ENCODE data around the gene MACROD1. TPM values are rescaled to one million over a fixed set of nuclear protein-coding genes. Genes with fewer than 3 reads are reported as not detected.
A peak's percentile ranks its signal among the peaks of the same experiment; 100 is the strongest.

Gene MACROD1
- total and polyA plus RNA-seq, 2 of the 13 experiments (the other 11 are each of a cell fraction or from before 2014, with no cell fraction given) = 23.1 to 34.5 TPM

- TF ChIP-seq, protein P1, sequence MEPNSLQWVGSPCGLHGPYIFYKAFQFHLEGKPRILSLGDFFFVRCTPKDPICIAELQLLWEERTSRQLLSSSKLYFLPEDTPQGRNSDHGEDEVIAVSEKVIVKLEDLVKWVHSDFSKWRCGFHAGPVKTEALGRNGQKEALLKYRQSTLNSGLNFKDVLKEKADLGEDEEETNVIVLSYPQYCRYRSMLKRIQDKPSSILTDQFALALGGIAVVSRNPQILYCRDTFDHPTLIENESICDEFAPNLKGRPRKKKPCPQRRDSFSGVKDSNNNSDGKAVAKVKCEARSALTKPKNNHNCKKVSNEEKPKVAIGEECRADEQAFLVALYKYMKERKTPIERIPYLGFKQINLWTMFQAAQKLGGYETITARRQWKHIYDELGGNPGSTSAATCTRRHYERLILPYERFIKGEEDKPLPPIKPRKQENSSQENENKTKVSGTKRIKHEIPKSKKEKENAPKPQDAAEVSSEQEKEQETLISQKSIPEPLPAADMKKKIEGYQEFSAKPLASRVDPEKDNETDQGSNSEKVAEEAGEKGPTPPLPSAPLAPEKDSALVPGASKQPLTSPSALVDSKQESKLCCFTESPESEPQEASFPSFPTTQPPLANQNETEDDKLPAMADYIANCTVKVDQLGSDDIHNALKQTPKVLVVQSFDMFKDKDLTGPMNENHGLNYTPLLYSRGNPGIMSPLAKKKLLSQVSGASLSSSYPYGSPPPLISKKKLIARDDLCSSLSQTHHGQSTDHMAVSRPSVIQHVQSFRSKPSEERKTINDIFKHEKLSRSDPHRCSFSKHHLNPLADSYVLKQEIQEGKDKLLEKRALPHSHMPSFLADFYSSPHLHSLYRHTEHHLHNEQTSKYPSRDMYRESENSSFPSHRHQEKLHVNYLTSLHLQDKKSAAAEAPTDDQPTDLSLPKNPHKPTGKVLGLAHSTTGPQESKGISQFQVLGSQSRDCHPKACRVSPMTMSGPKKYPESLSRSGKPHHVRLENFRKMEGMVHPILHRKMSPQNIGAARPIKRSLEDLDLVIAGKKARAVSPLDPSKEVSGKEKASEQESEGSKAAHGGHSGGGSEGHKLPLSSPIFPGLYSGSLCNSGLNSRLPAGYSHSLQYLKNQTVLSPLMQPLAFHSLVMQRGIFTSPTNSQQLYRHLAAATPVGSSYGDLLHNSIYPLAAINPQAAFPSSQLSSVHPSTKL (CRISPR knock-in tag; IDR thresholded peaks at IDR 0.05) = peak; percentile 80
- TF ChIP-seq CERS6 (CRISPR knock-in tag; IDR thresholded peaks at IDR 0.05) = no peak
- no peak for TF ChIP-seq ZNF720 (CRISPR knock-in tag; IDR thresholded peaks at IDR 0.05)
- peak; percentile 90 for TF ChIP-seq GFI1 (CRISPR knock-in tag; IDR thresholded peaks at IDR 0.05; ENCODE audit: borderline replicate concordance)
- no peak for TF ChIP-seq ZNF382 (CRISPR knock-in tag; IDR thresholded peaks at IDR 0.05; ENCODE audit: borderline replicate concordance)
- TF ChIP-seq NPAS2 (CRISPR knock-in tag; IDR thresholded peaks at IDR 0.05; ENCODE audit: borderline replicate concordance) = no peak
- TF ChIP-seq CSRNP2 (CRISPR knock-in tag; conservative IDR thresholded peaks at IDR 0.05; ENCODE audit: low read depth) = no peak
- TF ChIP-seq ZNF674 (CRISPR knock-in tag; IDR thresholded peaks at IDR 0.05; ENCODE audit: low read depth) = no peak
- TF ChIP-seq FOXA3 (CRISPR knock-in tag; IDR thresholded peaks at IDR 0.05) = peak; percentile 56
- 0 out of 2 replicates have a peak, but pooled peaks have one; percentile 35 for TF ChIP-seq ZNF44 (CRISPR knock-in tag; IDR thresholded peaks at IDR 0.05)
- 0 out of 2 replicates have a peak, but pooled peaks have one; percentile 24 for TF ChIP-seq NFYB (CRISPR knock-in tag; IDR thresholded peaks at IDR 0.05)
- TF ChIP-seq FOSL2 (CRISPR knock-in tag; IDR thresholded peaks at IDR 0.05) = peak; percentile 28; the same call in 1 of the 2 replicates
- TF ChIP-seq ZSCAN21 (CRISPR knock-in tag; IDR thresholded peaks at IDR 0.05; ENCODE audit: borderline replicate concordance) = peak; percentile 57; the same call in 1 of the 2 replicates
- TF ChIP-seq ZNF20 (CRISPR knock-in tag; IDR thresholded peaks at IDR 0.05) = no peak
- no peak for TF ChIP-seq ZSCAN20 (CRISPR knock-in tag; IDR thresholded peaks at IDR 0.05; ENCODE audit: borderline replicate concordance)
- TF ChIP-seq KAT8 (CRISPR knock-in tag; IDR thresholded peaks at IDR 0.05) = peak; percentile 72
- no peak for TF ChIP-seq ZNF678 (CRISPR knock-in tag; IDR thresholded peaks at IDR 0.05)
- no peak for TF ChIP-seq MAFG (CRISPR knock-in tag; IDR thresholded peaks at IDR 0.05)
Measured at GRCh38 chr11:64007629-64008282, 158.2 kb downstream of the MACROD1 start (continued).

Data from HepG2 (cell line).